ENCODE results near the gene OASL.

- no peak for TF ChIP-seq CTCF (IDR thresholded peaks at IDR 0.05; ENCODE audit: poor library complexity)
- no peak for TF ChIP-seq EZH2phosphoT487 (IDR thresholded peaks at IDR 0.05; ENCODE audit: low read depth, severe bottlenecking, unreplicated experiment)
- TF ChIP-seq EZH2 (IDR thresholded peaks at IDR 0.05; ENCODE audit: borderline replicate concordance), result no peak
Observed at GRCh38 chr12:121086781-121087295, 47.8 kb upstream of the OASL start.
